MM.1S (cell line): Measurements from ENCODE around the gene PRR19.
"Not testable (repeated sequence)": the region's sequence is repeated elsewhere in the genome, so short reads cannot be mapped to it uniquely, and the experiment has no call there.

Experiments
- CTCF ChIP-seq: fragments of 300-600 bp; sonication (generic); IDR thresholded peaks from 2 replicates; pipeline ENCODE4 v1.5.1; 2016; ENCODE audit warnings: antibody characterized with exemption, low read length, mixed read lengths
- EZH2 ChIP-seq: fragments of 300-600 bp; sonication (generic); optimal IDR thresholded peaks from 2 replicates; pipeline ENCODE3; 2017; ENCODE audit warnings: low read depth, mild to moderate bottlenecking, antibody characterized with exemption, low read length, mixed read lengths

DNA sequence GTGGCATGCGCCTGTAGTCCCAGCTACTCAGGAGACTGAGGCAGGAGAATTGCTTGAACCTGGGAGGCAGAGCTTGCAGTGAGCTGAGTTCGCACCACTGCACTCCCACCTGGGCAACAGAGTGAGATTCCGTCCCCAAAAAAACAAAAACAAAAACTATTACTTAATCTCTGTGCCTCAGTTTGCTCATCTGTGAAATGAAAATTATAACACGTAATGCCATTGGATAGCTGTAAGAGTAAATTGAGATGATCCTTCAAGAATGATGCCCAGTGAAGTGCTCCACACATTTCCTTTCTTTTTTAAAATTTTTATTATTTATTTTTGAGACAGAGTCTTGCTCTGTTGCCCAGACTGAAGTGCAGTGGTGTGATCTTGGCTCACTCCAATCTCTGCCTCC lies 38.0 kb downstream of the PRR19 start:
- not testable (repeated sequence) for TF ChIP-seq EZH2, CTCF
